Epithelial cell of esophagus (primary cell): ENCODE measurements around the gene HDDC3.

Experiments
- DNase-seq: peaks from one replicate; pipeline ENCODE4 v3.0.0; 2010; ENCODE audit warnings: low read depth
- H3K4me3 ChIP-seq: 2 replicates; pipeline ENCODE4 v1.5.1; 2011; ENCODE audit warnings: mild to moderate bottlenecking, low read length, control low read depth
- TF ChIP-seq, protein P1 (sequence below): IDR thresholded peaks from 2 replicates; pipeline ENCODE4 v1.5.1; 2011; ENCODE audit warnings: low read depth, mild to moderate bottlenecking, low read length, control low read depth, inconsistent platforms; ENCODE audit not compliant: insufficient read depth; ENCODE audit errors: missing control alignments

HDDC3 gene

DNA sequence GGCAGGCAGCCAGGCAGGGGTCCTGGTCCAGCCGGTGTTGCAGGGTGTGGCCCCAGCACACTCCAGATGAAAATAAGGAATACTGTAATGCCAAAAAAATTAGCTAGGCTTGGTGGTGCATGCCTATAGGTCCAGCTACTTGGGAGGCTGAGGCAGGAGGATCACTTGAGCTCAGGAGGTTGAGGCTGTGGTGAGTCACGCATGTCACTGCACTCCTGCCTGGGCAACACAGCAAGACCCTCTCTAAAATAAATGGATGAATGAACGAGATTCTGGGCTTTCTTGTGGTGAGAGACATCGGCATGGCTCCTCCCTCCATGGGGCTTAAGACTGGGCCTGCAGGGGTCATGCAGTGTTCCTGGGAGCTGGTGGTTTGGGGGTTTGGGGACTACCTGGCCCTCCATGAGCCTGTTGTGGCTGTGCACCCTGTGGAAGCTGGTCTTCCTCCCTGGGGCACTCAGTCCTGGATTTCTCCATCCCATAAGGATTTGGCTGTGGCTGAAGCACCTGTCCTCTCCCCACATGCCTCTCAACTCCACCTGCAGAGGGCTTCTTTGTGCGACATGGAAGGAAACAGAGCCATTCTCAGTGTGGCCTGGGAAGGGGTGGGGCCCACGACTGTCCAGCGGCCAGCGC lies 14.7 kb upstream of the HDDC3 start:
- DNase-seq, result no peak
- no peak overlapping the region for H3K4me3 ChIP-seq
- TF ChIP-seq, protein P1, sequence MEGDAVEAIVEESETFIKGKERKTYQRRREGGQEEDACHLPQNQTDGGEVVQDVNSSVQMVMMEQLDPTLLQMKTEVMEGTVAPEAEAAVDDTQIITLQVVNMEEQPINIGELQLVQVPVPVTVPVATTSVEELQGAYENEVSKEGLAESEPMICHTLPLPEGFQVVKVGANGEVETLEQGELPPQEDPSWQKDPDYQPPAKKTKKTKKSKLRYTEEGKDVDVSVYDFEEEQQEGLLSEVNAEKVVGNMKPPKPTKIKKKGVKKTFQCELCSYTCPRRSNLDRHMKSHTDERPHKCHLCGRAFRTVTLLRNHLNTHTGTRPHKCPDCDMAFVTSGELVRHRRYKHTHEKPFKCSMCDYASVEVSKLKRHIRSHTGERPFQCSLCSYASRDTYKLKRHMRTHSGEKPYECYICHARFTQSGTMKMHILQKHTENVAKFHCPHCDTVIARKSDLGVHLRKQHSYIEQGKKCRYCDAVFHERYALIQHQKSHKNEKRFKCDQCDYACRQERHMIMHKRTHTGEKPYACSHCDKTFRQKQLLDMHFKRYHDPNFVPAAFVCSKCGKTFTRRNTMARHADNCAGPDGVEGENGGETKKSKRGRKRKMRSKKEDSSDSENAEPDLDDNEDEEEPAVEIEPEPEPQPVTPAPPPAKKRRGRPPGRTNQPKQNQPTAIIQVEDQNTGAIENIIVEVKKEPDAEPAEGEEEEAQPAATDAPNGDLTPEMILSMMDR, result no peak

DNA sequence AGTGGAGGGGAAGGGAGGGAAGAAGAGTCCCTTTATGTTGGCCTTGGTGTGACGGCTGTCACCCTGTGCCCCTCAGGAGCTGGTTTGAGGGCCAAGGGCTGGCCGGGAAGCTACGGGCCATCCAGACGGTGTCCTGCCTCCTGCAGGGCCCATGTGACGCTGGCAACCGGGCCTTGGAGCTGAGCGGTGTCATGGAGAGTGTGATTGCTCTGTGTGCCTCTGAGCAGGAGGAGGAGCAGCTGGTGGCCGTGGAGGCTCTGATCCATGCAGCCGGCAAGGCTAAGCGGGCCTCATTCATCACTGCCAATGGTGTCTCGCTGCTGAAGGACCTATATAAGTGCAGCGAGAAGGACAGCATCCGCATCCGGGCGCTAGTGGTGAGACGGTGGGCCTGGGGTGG lies 14.2 kb upstream of the HDDC3 start:
- TF ChIP-seq, protein P1, result no peak
- H3K4me3 ChIP-seq, result no peak overlapping the region
- no peak for DNase-seq

DNA sequence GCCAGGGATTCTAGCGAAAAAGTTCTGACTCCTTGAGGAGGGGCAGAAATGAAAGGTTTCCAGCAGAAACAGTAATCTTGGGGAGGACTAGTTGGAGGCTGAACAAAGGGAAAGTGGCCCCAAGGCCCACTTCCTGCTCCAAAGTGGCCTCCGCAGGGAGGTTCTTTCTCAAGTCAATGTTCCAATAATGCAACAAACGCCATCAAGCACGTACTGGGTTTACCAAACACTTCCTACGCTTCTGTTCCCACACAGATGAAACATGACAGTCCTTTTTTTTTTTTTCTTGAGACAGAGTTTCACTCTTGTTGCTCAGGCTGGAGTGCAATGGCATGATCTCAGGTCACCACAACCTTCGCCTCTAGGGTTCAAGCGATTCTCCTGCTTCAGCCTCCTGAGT lies 12.7 kb upstream of the HDDC3 start:
- H3K4me3 ChIP-seq, result no peak overlapping the region
- DNase-seq, result no peak
- TF ChIP-seq, protein P1, result no peak

DNA sequence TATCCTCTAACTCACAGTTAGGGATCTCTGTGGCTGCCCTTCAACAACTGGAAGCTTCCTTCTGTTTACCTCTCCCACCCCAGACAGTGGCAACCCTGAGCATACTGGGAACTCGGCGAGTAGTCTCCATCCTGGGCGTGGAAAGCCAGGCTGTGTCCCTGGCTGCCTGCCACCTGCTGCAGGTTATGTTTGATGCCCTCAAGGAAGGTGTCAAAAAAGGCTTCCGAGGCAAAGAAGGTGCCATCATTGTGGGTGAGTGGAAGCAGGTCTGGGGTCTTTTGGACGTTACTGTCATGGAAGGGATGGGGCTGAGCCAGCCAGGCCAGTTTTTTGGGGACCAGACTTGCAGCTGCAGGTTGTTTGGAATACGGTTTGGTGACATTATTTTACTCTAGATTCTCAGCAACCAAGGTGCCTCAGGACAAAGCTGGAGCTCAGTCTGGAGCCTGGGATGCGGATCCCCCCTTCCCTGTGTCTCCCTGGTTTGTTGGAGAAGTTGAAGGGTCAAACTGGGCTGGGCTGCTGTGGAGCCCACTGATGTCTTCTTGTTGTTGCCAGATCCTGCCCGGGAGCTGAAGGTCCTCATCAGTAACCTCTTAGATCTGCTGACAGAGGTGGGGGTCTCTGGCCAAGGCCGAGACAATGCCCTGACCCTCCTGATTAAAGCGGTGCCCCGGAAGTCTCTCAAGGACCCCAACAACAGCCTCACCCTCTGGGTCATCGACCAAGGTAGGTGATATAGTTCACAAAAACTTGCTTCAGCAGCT lies 10.2 kb upstream of the HDDC3 start:
- no peak for DNase-seq
- TF ChIP-seq, protein P1, result no peak
- no peak overlapping the region for H3K4me3 ChIP-seq

DNA sequence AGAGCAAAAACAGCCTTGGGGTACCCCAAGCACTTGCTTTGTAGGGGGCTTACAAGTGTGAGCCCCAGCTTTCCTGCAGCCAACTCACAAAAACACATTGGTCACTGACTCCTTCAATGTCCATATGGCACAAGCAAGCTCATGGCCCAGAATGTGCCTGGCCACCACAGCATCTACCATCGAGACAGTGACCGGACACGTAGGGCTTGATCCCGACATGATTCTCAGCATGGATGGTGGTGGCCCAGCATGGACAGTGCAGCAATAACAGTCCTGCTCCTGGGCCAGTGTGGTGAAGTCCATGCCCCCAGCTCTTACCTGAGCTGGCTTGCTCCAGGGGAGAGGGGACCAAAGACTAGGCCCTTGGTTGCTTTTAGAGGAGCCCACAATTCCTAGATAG lies 8.7 kb upstream of the HDDC3 start:
- TF ChIP-seq, protein P1, result no peak
- no peak overlapping the region for H3K4me3 ChIP-seq
- no peak for DNase-seq

DNA sequence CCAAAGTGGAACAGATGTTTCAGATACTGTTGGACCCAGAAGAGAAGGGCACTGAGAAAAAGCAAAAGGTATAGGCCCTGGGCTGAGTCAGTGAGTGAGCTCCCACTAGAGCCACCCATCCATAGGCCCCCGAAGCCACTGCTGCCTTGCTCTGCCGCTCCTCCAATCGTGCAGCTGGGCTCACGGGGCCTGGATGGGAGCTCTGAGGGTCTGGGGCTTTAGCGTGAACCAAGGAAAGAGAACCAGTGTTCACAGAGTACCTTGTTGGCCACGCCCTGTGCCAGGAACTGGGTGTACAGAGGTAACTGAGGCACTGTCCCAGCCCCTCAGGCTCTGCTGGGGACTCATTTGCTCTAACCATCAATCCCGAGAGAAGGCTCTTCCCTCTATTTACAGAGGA lies 7.4 kb upstream of the HDDC3 start:
- DNase-seq, result no peak
- H3K4me3 ChIP-seq, result no peak overlapping the region
- TF ChIP-seq, protein P1, result no peak
